Endothelial cell (in vitro differentiated cells): ENCODE measurements around the gene MASP1. TPM values are rescaled to one million over a fixed set of nuclear protein-coding genes. Genes with fewer than 3 reads are reported as not detected.

Experiments used
- DNase-seq: peaks from one replicate; pipeline ENCODE4 v3.0.0; 2021; ENCODE audit warnings: low spot score
- H3K27ac Mint-ChIP-seq: one replicate; pipeline ENCODE4 v1.8.0; 2021; ENCODE audit warnings: mixed read lengths, inconsistent platforms; ENCODE audit not compliant: unreplicated experiment
- H3K27me3 Mint-ChIP-seq: one replicate; pipeline ENCODE4 v1.8.0; 2021; ENCODE audit warnings: mild to moderate bottlenecking, moderate library complexity, mixed read lengths, inconsistent platforms; ENCODE audit not compliant: unreplicated experiment
- H3K36me3 Mint-ChIP-seq: one replicate; pipeline ENCODE4 v1.8.0; 2021; ENCODE audit warnings: mild to moderate bottlenecking, low read depth, mixed read lengths, inconsistent platforms; ENCODE audit not compliant: unreplicated experiment
- H3K4me1 Mint-ChIP-seq: one replicate; pipeline ENCODE4 v1.8.0; 2021; ENCODE audit warnings: mild to moderate bottlenecking, mixed read lengths, inconsistent platforms; ENCODE audit not compliant: unreplicated experiment
- H3K4me3 Mint-ChIP-seq: one replicate; pipeline ENCODE4 v1.8.0; 2021; ENCODE audit warnings: mild to moderate bottlenecking, mixed read lengths, inconsistent platforms; ENCODE audit not compliant: unreplicated experiment
- H3K9me3 Mint-ChIP-seq: one replicate; pipeline ENCODE4 v1.8.0; 2021; ENCODE audit warnings: mixed read lengths, inconsistent platforms; ENCODE audit not compliant: unreplicated experiment
- total RNA-seq: library from RNA; stranded (reverse); fragmentation: NEBNext Ultra II Directional; extraction: Animal tissue kit (Norgen Biotek cat#: 25700); gene quantifications from one replicate; pipeline ENCODE4 v1.2.1, GENCODE V29; 2021; ENCODE audit not compliant: unreplicated experiment
- TF ChIP-seq, protein P1 (sequence below): fragments of 200-600 bp; sonication (generic); IDR thresholded peaks from one replicate; pipeline ENCODE4 v1.5.0; 2021; ENCODE audit warnings: antibody characterized with exemption; ENCODE audit not compliant: unreplicated experiment

Gene MASP1
- total RNA-seq, 1 donor from 2014 or later: 0.56 TPM

DNA sequence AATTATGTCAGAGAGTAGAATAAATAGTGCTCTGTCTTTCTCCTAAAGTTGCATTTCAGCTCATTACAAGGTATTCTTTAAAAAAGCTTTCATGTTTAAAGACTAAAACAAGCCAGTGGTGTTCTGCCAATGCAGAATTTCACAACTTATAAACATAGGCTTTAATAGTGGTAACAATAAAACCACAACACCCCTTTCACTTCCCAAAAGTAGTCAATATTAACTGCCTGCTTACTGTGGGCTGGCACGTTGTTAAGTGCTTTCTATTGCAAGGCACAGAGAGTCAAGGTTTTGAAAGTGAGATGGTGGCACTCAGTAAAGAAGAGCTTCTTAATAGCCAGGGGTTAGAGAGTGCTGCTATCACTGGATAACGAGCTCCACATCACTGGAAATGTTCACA is 102.6 kb downstream of the MASP1 start:
- Mint-ChIP-seq H3K9me3 (no peaks in the 10 kb centered on the region), H3K4me3 (no peak overlapping the region), H3K4me1 (no peaks in the 10 kb centered on the region), H3K27ac (no peak overlapping the region), H3K27me3 (no peaks in the 10 kb centered on the region), H3K36me3 (no peaks in the 10 kb centered on the region)
- TF ChIP-seq, protein P1, sequence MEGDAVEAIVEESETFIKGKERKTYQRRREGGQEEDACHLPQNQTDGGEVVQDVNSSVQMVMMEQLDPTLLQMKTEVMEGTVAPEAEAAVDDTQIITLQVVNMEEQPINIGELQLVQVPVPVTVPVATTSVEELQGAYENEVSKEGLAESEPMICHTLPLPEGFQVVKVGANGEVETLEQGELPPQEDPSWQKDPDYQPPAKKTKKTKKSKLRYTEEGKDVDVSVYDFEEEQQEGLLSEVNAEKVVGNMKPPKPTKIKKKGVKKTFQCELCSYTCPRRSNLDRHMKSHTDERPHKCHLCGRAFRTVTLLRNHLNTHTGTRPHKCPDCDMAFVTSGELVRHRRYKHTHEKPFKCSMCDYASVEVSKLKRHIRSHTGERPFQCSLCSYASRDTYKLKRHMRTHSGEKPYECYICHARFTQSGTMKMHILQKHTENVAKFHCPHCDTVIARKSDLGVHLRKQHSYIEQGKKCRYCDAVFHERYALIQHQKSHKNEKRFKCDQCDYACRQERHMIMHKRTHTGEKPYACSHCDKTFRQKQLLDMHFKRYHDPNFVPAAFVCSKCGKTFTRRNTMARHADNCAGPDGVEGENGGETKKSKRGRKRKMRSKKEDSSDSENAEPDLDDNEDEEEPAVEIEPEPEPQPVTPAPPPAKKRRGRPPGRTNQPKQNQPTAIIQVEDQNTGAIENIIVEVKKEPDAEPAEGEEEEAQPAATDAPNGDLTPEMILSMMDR: no peak
- DNase-seq: no peak

DNA sequence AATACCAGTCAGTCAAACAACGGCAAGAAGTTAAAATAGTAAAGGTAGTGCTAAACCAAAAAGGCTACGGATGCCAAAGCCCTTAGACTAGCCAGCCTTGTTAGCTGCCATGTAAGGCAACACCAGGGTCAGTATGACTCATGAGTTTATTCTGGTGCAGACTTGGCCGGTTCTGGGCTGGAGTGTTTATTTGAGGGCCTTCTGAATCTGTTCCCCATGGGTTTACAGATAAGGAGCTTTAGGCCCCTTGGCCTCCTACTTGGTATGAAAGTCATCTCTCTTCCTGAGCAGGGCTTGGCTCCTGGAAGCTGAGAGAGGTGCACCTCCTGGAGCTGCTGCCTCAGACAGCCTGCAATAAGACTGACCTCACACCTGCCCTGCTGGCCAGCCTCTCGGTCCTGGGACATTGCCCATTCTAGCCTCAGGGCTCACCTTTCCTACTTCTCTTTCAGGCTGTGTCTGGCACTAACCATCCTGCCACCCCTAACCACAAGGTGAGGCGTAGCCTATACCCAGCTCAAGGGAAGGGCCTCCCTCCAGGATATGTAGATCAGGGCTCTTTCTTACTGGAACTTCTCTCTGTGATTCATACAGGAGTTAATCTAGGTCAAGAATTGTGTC is 104.6 kb downstream of the MASP1 start:
- no peak for DNase-seq
- TF ChIP-seq, protein P1: no peak
- Mint-ChIP-seq H3K4me1 (peaks cover 2% of the 10 kb centered on the region), H3K27me3 (no peaks in the 10 kb centered on the region), H3K27ac (no peak overlapping the region), H3K9me3 (no peaks in the 10 kb centered on the region), H3K36me3 (no peaks in the 10 kb centered on the region), H3K4me3 (no peak overlapping the region)

DNA sequence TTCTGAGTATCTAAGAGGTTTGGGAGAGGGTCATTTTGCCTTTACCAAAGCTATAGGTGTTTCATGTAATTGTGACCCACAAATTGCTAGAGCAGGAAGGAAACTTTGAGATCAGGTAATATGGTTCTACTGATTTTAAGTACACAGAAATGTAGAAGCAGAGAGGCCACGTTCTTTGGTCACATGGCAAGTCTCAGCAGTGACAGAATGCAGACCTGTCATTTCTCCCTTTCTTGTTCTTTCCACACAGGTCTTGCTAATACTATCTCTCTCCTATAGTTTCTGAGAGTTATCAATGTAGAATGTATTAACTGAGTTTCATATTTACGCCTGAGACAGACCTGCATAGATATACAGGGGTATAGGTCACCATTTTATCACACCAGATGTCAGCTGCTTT is 105.2 kb downstream of the MASP1 start:
- no peaks in the 10 kb centered on the region for H3K27me3 Mint-ChIP-seq
- H3K27ac Mint-ChIP-seq: no peak overlapping the region
- TF ChIP-seq, protein P1: no peak
- no peak overlapping the region for H3K4me3 Mint-ChIP-seq
- no peaks in the 10 kb centered on the region for H3K36me3 Mint-ChIP-seq
- H3K4me1 Mint-ChIP-seq: peaks cover 2% of the 10 kb centered on the region
- no peaks in the 10 kb centered on the region for H3K9me3 Mint-ChIP-seq
- DNase-seq: no peak

DNA sequence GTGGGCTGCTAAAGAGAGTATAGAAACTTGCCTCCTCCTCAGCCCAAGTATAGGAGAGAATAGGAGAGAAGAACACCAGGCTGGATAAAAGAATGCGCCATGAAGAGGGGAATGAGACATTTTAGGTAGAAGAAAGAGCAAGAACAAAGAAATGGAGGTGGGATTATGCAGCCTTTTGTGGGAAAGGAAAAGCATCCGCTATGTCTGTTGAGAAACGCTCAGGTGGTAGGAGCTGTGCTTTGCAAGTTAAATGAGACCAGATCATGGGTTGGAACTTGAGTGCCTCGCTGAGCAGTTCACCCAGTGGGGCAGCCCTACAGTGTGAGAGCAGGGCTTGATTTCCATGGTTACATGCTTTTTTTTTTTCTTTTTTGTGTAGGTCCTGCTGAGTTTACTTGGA is 105.8 kb downstream of the MASP1 start:
- no peak for DNase-seq

More for the DNA sequence above, 105.8 kb downstream of the MASP1 start:
- Mint-ChIP-seq H3K27ac (peak overlapping the region; percentile 68), H3K9me3 (no peaks in the 10 kb centered on the region), H3K27me3 (peaks cover 3% of the 10 kb centered on the region), H3K4me1 (peaks cover 2% of the 10 kb centered on the region), H3K36me3 (no peaks in the 10 kb centered on the region), H3K4me3 (no peak overlapping the region)
- TF ChIP-seq, protein P1: no peak

Other genes starting within 250 kb of the MASP1 start
- gene RPL39L, start 152.2 kb downstream of the MASP1 start, total RNA-seq: 8.9 TPM
- gene RTP1, start 94.3 kb downstream of the MASP1 start, total RNA-seq: not detected
- gene RTP4, start 76.6 kb upstream of the MASP1 start, total RNA-seq: not detected